ENCODE data around the gene AFG1L. TPM values are rescaled to one million over a fixed set of nuclear protein-coding genes. Genes with fewer than 3 reads are reported as not detected.

The AFG1L gene
- total RNA-seq, 1 donor from 2014 or later, result 2.6 TPM

DNA sequence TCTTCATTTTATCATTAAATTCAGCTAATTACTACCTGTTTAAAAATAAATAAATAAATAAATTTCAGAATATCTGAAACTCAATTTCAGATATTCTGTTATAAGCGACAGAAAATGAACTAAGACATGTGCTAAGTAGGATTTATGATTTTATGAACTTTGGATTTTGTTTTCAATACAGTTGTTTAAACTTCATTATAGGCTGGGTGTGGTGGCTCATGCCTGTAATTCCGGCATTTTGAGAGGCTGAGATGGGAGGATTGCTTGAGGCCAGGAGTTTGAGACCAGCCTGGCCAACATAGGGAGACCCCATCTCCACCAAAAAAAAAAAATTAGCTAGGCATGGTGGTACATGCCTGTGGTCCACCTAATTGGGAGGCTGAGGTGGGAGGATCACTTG, 36.0 kb downstream of the AFG1L start:
- Histone ChIP-seq H3K4me3 (ENCODE audit: low read depth, low read length) (no peak overlapping the region), H3K36me3 (ENCODE audit: control insufficient read depth, insufficient read depth, low read length) (no peaks in the 10 kb centered on the region), H3K27me3 (ENCODE audit: control insufficient read depth, insufficient read depth, low read length) (no peaks in the 10 kb centered on the region)
- no peak for FAIRE-seq
- DNase-seq (ENCODE audit: low read depth), result no peak
- TF ChIP-seq, protein P1, sequence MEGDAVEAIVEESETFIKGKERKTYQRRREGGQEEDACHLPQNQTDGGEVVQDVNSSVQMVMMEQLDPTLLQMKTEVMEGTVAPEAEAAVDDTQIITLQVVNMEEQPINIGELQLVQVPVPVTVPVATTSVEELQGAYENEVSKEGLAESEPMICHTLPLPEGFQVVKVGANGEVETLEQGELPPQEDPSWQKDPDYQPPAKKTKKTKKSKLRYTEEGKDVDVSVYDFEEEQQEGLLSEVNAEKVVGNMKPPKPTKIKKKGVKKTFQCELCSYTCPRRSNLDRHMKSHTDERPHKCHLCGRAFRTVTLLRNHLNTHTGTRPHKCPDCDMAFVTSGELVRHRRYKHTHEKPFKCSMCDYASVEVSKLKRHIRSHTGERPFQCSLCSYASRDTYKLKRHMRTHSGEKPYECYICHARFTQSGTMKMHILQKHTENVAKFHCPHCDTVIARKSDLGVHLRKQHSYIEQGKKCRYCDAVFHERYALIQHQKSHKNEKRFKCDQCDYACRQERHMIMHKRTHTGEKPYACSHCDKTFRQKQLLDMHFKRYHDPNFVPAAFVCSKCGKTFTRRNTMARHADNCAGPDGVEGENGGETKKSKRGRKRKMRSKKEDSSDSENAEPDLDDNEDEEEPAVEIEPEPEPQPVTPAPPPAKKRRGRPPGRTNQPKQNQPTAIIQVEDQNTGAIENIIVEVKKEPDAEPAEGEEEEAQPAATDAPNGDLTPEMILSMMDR (IDR thresholded peaks at IDR 0.05; ENCODE audit: insufficient read depth, low read length, severe bottlenecking), result no peak

DNA sequence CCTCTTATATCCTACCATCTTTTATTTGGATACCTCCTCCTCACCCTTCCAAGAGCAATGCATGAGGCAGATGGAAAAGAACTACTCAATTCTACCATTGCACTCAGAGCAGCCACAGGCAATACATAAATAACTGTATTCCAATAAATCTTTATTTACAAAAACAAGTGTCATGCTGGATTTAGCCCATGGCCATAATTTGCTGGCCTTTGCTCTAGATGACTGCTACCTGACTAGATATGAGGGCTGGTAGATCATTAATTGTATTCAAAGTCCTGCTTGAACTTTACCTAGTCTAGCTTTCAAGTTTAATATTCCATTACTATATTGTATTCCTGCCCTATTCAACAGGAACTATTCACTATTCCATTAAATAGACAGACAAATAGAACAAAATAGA, 37.1 kb downstream of the AFG1L start:
- no peak overlapping the region for H3K4me3 ChIP-seq (ENCODE audit: low read depth, low read length)
- H3K36me3 ChIP-seq (ENCODE audit: control insufficient read depth, insufficient read depth, low read length), result no peaks in the 10 kb centered on the region
- TF ChIP-seq, protein P1 (IDR thresholded peaks at IDR 0.05; ENCODE audit: insufficient read depth, low read length, severe bottlenecking), result no peak
- no peaks in the 10 kb centered on the region for H3K27me3 ChIP-seq (ENCODE audit: control insufficient read depth, insufficient read depth, low read length)
- FAIRE-seq (no peak), DNase-seq (ENCODE audit: low read depth) (no peak)

GRCh38 chr6:108336971-108337370, 42.1 kb downstream of the AFG1L start:
- DNase-seq (ENCODE audit: low read depth), result no peak
- TF ChIP-seq, protein P1 (IDR thresholded peaks at IDR 0.05; ENCODE audit: insufficient read depth, low read length, severe bottlenecking), result no peak

DNA sequence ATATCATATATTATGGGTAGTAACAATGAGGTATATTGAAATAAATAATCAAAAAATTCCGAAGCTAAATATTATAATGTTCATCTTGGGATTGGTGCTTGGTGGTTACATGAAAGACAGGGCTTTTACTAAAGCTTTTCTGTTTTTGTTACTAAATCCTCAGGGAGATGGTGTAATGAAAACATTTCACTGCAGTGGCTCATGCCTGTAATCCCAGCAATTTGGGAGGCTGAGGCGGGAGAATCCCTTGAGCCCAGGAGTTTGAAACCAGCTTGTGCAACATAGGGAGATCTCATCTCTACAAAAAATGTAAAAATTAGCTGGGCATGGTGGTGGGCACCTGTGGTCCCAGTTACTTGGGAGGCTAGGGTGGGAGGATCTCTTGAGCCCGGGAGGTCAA, 42.9 kb downstream of the AFG1L start:
- Histone ChIP-seq H3K27me3 (ENCODE audit: control insufficient read depth, insufficient read depth, low read length) (no peaks in the 10 kb centered on the region), H3K36me3 (ENCODE audit: control insufficient read depth, insufficient read depth, low read length) (no peaks in the 10 kb centered on the region), H3K4me3 (ENCODE audit: low read depth, low read length) (no peak overlapping the region)
- FAIRE-seq (no peak), DNase-seq (ENCODE audit: low read depth) (no peak)
- TF ChIP-seq, protein P1 (IDR thresholded peaks at IDR 0.05; ENCODE audit: insufficient read depth, low read length, severe bottlenecking), result no peak

More at GRCh38 chr6:108336971-108337370, 42.1 kb downstream of the AFG1L start:
- FAIRE-seq, result no peak
- H3K36me3 ChIP-seq (ENCODE audit: control insufficient read depth, insufficient read depth, low read length), result no peaks in the 10 kb centered on the region
- no peaks in the 10 kb centered on the region for H3K27me3 ChIP-seq (ENCODE audit: control insufficient read depth, insufficient read depth, low read length)
- no peak overlapping the region for H3K4me3 ChIP-seq (ENCODE audit: low read depth, low read length)

DNA sequence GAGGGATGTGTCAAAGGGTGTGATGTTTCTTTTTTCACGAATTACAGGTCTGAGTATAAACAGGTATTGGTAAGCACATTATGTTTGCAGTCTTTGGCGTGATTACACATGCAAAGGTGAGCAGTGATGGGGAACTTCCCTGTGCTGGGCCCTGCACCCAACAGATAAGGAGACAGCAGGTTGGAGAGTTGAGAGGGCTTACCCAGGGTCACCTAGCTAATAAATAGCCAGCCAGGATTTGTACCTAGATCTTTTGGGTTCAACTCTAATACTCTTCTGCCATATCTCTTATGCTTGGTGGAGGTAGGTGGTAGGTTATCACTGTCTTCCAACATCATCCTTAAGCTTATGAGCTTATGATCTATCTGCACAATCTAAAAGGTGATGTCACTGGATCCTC, 46.5 kb downstream of the AFG1L start:
- H3K36me3 ChIP-seq (ENCODE audit: control insufficient read depth, insufficient read depth, low read length), result no peaks in the 10 kb centered on the region
- no peak for FAIRE-seq
- no peak for DNase-seq (ENCODE audit: low read depth)
- H3K27me3 ChIP-seq (ENCODE audit: control insufficient read depth, insufficient read depth, low read length), result no peaks in the 10 kb centered on the region
- no peak overlapping the region for H3K4me3 ChIP-seq (ENCODE audit: low read depth, low read length)
- TF ChIP-seq, protein P1 (IDR thresholded peaks at IDR 0.05; ENCODE audit: insufficient read depth, low read length, severe bottlenecking), result no peak

DNA sequence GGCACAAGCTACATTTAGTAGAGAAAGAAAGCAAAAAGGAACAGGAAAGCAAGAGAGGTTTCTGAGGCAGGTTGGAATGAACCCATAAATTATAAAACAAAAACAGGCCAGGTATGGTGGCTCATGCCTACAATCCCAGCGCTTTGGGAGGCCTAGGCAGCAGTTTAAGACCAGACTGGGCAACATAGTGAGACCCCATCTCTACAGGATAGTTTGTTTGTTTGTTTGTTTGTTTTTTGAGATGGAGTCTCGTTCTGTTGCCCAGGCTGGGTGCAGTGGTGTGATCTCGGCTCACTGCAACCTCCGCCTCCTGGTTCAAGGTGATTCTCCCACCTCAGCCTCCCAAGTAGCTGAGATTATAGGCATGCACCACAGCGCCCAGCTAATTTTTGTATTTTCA, 49.0 kb downstream of the AFG1L start:
- TF ChIP-seq, protein P1 (IDR thresholded peaks at IDR 0.05; ENCODE audit: insufficient read depth, low read length, severe bottlenecking), result no peak
- FAIRE-seq (no peak), DNase-seq (ENCODE audit: low read depth) (no peak)
- Histone ChIP-seq H3K4me3 (ENCODE audit: low read depth, low read length) (no peak overlapping the region), H3K36me3 (ENCODE audit: control insufficient read depth, insufficient read depth, low read length) (no peaks in the 10 kb centered on the region), H3K27me3 (ENCODE audit: control insufficient read depth, insufficient read depth, low read length) (no peaks in the 10 kb centered on the region)
